HCT116 (cell line): Measurements from ENCODE around the gene SIGLEC7. TPM values are rescaled to one million over a fixed set of nuclear protein-coding genes. Genes with fewer than 3 reads are reported as not detected.
"Not testable (repeated sequence)": the region's sequence is repeated elsewhere in the genome, so short reads cannot be mapped to it uniquely, and the experiment has no call there.

Experiments used
- ATAC-seq: fragments of 200-7000 bp; cut with Tn5 transposase; 2 replicates; pipeline ENCODE4 v1.9.1; 2020; ENCODE audit warnings: mild to moderate bottlenecking, moderate library complexity
- BruUV-seq: library from RNA; stranded (reverse); fragments of 400-500 nt; replicated peaks from 2 replicates; lab custom pipeline; 2021; lab: Mats Ljungman, UMichigan
- CTCF ChIA-PET: fragments of 300-600 bp; sonication (Branson Sonifier 250); formaldehyde crosslinking; loops from one replicate; lab custom pipeline; 2021; ENCODE audit warnings: antibody characterized with exemption; lab: Charles Lee
- POLR2A ChIA-PET: fragments of 300-600, 350-600 bp; sonication (Branson Sonifier 250); formaldehyde crosslinking; loops from one replicate; lab custom pipeline; 2021; ENCODE audit warnings: antibody characterized with exemption; lab: Charles Lee
- RAD21 ChIA-PET, 2 experiments: fragments of 300-600 bp; sonication (Branson Sonifier 250); formaldehyde crosslinking; loops; one replicate each; lab custom pipeline; 2023; ENCODE audit warnings: low total read pairs in 2 of 2; ENCODE audit not compliant: uncharacterized antibody in 2 of 2, unreplicated experiment in 2 of 2, low non-redundant PET in 1 of 2; lab: Charles Lee
- DNase-seq: peaks from one replicate; pipeline ENCODE4 v3.0.0-alpha.2; 2010; ENCODE audit warnings: low read depth, low spot score
- H2AFZ ChIP-seq: fragments of 200-600 bp; shearing (Covaris generic), sonication (generic); 2 replicates; pipeline ENCODE4 v1.6.1; 2017; ENCODE audit warnings: low read depth, mixed run types, mixed read lengths, antibody characterized with exemption, low read length; ENCODE audit not compliant: poor library complexity, severe bottlenecking
- H3K27ac ChIP-seq: 2 replicates; pipeline ENCODE4 v1.5.1; 2012; ENCODE audit warnings: low read depth, low read length
- H3K27me3 ChIP-seq: fragments of 200-600 bp; sonication (generic); 2 replicates; pipeline ENCODE4 v1.6.1; 2016; ENCODE audit warnings: mixed run types, low read length, mixed read lengths; ENCODE audit not compliant: insufficient read depth
- H3K36me3 ChIP-seq, 2 experiments: fragments of 200-500 bp in 1 of 2; fragments of 200-600 bp in 1 of 2; sonication (Bioruptor generic) in 1 of 2; sonication (generic) in 1 of 2; 2 replicates each; pipeline versions ENCODE4 v1.5.1 to v1.6.1; 2014 to 2016; ENCODE audit warnings: low read length in 2 of 2, inconsistent platforms in 1 of 2, mixed read lengths in 1 of 2, mixed run types in 1 of 2; ENCODE audit not compliant: insufficient read depth in 2 of 2, control insufficient read depth in 1 of 2
- H3K4me1 ChIP-seq, 2 experiments: fragments of 200-600 bp in 1 of 2; sonication (generic) in 1 of 2; 2 replicates each; pipeline versions ENCODE4 v1.5.1 to v1.6.1; 2012 to 2017; ENCODE audit warnings: low read length in 2 of 2, inconsistent platforms in 1 of 2, mild to moderate bottlenecking in 1 of 2, mixed read lengths in 1 of 2, mixed run types in 1 of 2, moderate library complexity in 1 of 2; ENCODE audit not compliant: insufficient read depth in 2 of 2, control insufficient read depth in 1 of 2
- H3K4me2 ChIP-seq: fragments of 200-600 bp; sonication (generic); 2 replicates; pipeline ENCODE4 v1.6.1; 2017; ENCODE audit warnings: mixed run types, low read length, mixed read lengths
- H3K4me3 ChIP-seq, 2 experiments: fragments of 200-600 bp in 1 of 2; sonication (generic) in 1 of 2; replicated peaks in 1 of 2; 2 replicates each; pipeline ENCODE4 v1.5.1; 2011 to 2016; ENCODE audit warnings: low read length in 2 of 2, control low read depth in 1 of 2, low read depth in 1 of 2, mild to moderate bottlenecking in 1 of 2, mixed read lengths in 1 of 2, mixed run types in 1 of 2
- H3K79me2 ChIP-seq: fragments of 200-600 bp; sonication (generic); 2 replicates; pipeline ENCODE4 v1.6.1; 2017; ENCODE audit warnings: mild to moderate bottlenecking, mixed run types, low read length, moderate library complexity, mixed read lengths; ENCODE audit not compliant: insufficient read depth
- H3K9ac ChIP-seq: fragments of 200-600 bp; sonication (generic); 2 replicates; pipeline ENCODE4 v1.6.1; 2016; ENCODE audit warnings: low read length, mixed read lengths
- H3K9me2 ChIP-seq: fragments of 200-600 bp; sonication (generic), shearing (Covaris generic); 2 replicates; pipeline ENCODE4 v1.6.1; 2017; ENCODE audit warnings: mixed run types, mild to moderate bottlenecking, moderate library complexity; ENCODE audit not compliant: insufficient read depth
- H3K9me3 ChIP-seq, 2 experiments: fragments of 200-500 bp in 1 of 2; fragments of 200-600 bp in 1 of 2; sonication (Bioruptor generic) in 1 of 2; sonication (generic) in 1 of 2; 2 replicates each; pipeline ENCODE4 v1.6.1; 2014 to 2017; ENCODE audit warnings: low read length in 2 of 2, mixed read lengths in 2 of 2, inconsistent platforms in 1 of 2, low read depth in 1 of 2, mild to moderate bottlenecking in 1 of 2, mixed run types in 1 of 2, moderate library complexity in 1 of 2; ENCODE audit not compliant: control insufficient read depth in 1 of 2, insufficient read depth in 1 of 2
- H4K20me1 ChIP-seq: fragments of 200-600 bp; sonication (generic), shearing (Covaris generic); 2 replicates; pipeline ENCODE4 v1.6.1; 2017; ENCODE audit warnings: mixed run types, mild to moderate bottlenecking, moderate library complexity; ENCODE audit not compliant: insufficient read depth
- ATF3 ChIP-seq: IDR thresholded peaks from 2 replicates; pipeline ENCODE4 v1.6.1; 2012
- CBX3 ChIP-seq: IDR thresholded peaks from 2 replicates; pipeline ENCODE4 v1.6.1; 2012; ENCODE audit warnings: low read depth
- CTCF ChIP-seq, 3 experiments: fragments of 200-600 bp in 1 of 3; sonication (generic) in 1 of 3; IDR thresholded peaks in 2 of 3; conservative IDR thresholded peaks in 1 of 3; 2 replicates each; pipeline ENCODE4 v1.5.1; 2012 to 2017; ENCODE audit warnings: low read depth in 2 of 3, low read length in 2 of 3, antibody characterized with exemption in 1 of 3, borderline replicate concordance in 1 of 3, control low read depth in 1 of 3, mild to moderate bottlenecking in 1 of 3, mixed read lengths in 1 of 3, mixed run types in 1 of 3, moderate library complexity in 1 of 3; ENCODE audit not compliant: insufficient read depth in 1 of 3
- EGR1 ChIP-seq: IDR thresholded peaks from 2 replicates; pipeline ENCODE4 v1.6.1; 2012; ENCODE audit warnings: low read depth
- ELF1 ChIP-seq: IDR thresholded peaks from 2 replicates; pipeline ENCODE4 v1.6.1; 2012; ENCODE audit warnings: low read depth, borderline replicate concordance
- EZH2 ChIP-seq: fragments of 200-600 bp; sonication (generic); IDR thresholded peaks from 2 replicates; pipeline ENCODE4 v1.6.1; 2017; ENCODE audit warnings: antibody characterized with exemption, mixed run types
- EZH2phosphoT487 ChIP-seq: fragments of 200-600 bp; IDR thresholded peaks from 2 replicates; pipeline ENCODE4 v1.6.1; 2018; ENCODE audit warnings: antibody characterized with exemption, borderline replicate concordance
- FOSL1 ChIP-seq: IDR thresholded peaks from 2 replicates; pipeline ENCODE4 v1.6.1; 2012; ENCODE audit warnings: low read depth
- POLR2A ChIP-seq: IDR thresholded peaks from 2 replicates; pipeline ENCODE4 v1.7.0; 2011; ENCODE audit warnings: borderline replicate concordance; ENCODE audit not compliant: insufficient read depth, insufficient read length; ENCODE audit errors: extremely low read depth
- RAD21 ChIP-seq: IDR thresholded peaks from 2 replicates; pipeline ENCODE4 v1.6.1; 2012; ENCODE audit warnings: low read depth, mild to moderate bottlenecking
- SIN3A ChIP-seq: IDR thresholded peaks from 2 replicates; pipeline ENCODE4 v1.6.1; 2012; ENCODE audit warnings: low read depth
- SRF ChIP-seq: IDR thresholded peaks from 2 replicates; pipeline ENCODE4 v1.6.1; 2012; ENCODE audit warnings: low read depth
- ZBTB33 ChIP-seq: IDR thresholded peaks from 2 replicates; pipeline ENCODE4 v1.6.1; 2011; ENCODE audit warnings: mild to moderate bottlenecking, low read length, moderate library complexity; ENCODE audit not compliant: insufficient replicate concordance; ENCODE audit errors: extremely low read depth
- ZFX ChIP-seq: fragments of 450-650 bp; IDR thresholded peaks from 2 replicates; pipeline ENCODE4 v1.6.1; 2017
- ZNF274 ChIP-seq: fragments of 200-500 bp; sonication (Bioruptor generic); IDR thresholded peaks from 2 replicates; pipeline ENCODE4 v1.6.1; 2014; ENCODE audit warnings: mild to moderate bottlenecking, low read depth, low read length, inconsistent platforms
- intact Hi-C: fragments of 100-400 bp; cut with micrococcal nuclease; formaldehyde crosslinking; loops from 2 replicates; pipeline ENCODE4 v1.10.0; 2022
- total RNA-seq: library from RNA; stranded (reverse); gene quantifications from one replicate; pipeline ENCODE4 v1.2.1, GENCODE V29; 2021; ENCODE audit not compliant: unreplicated experiment

SIGLEC7 gene
- total RNA-seq, 1 experiment from 2014 or later, result not detected

- Histone ChIP-seq H3K4me2 (peak overlapping the region; percentile 35), H2AFZ (peak overlapping the region; percentile 71)
- H3K79me2 ChIP-seq, H3K9ac ChIP-seq, H3K9me3 ChIP-seq, H3K27me3 ChIP-seq, H3K27ac ChIP-seq, RAD21 ChIA-PET, H3K36me3 ChIP-seq, H3K4me1 ChIP-seq, H3K9me2 ChIP-seq, intact Hi-C loops, BruUV-seq, H3K4me3 ChIP-seq, H4K20me1 ChIP-seq, POLR2A ChIA-PET: not testable (repeated sequence)
- TF ChIP-seq CTCF (IDR thresholded peaks at IDR 0.05 in 2 of 3, conservative IDR thresholded peaks at IDR 0.05 in 1 of 3; ENCODE audit: borderline replicate concordance in 1 of 3, insufficient read depth in 1 of 3, low read depth in 2 of 3, low read length in 2 of 3), result peak; percentile 49 to 80 (median 67); a peak in 5 of 6 replicates
- TF ChIP-seq RAD21, result peak; percentile 68
- DNase-seq, result peak; percentile 52
- peak; percentile 83 for ATAC-seq
- CTCF ChIA-PET, result interaction anchor here (1.2 to 1.6 kb wide), 2 partner anchors 11 to 14 kb away, joined by 3 to 4 read pairs; no protein-coding TSS in a partner anchor
Observed at GRCh38 chr19:51169283-51169918, 27.3 kb downstream of the SIGLEC7 start.

GRCh38 chr19:51172223-51172622 lies 30.1 kb downstream of the SIGLEC7 start:
- ChIA-PET POLR2A (no interaction called here), RAD21 (no interaction called here), CTCF (no interaction called here)
- BruUV-seq, result no TSS peak
- Histone ChIP-seq H4K20me1 (no peaks in the 10 kb centered on the region), H3K79me2 (no peaks in the 10 kb centered on the region), H3K9ac (no peak overlapping the region), H3K36me3 (no peaks in the 10 kb centered on the region), H3K27ac (no peak overlapping the region), H3K4me3 (no peak overlapping the region), H2AFZ (no peak overlapping the region), H3K27me3 (peaks cover 28% of the 10 kb centered on the region), H3K4me1 (peaks cover 0 to 7% of the 10 kb centered on the region in 2 experiments; a peak in 1 of 4 replicates), H3K9me3 (no peaks in the 10 kb centered on the region), H3K9me2 (no peaks in the 10 kb centered on the region), H3K4me2 (no peak overlapping the region)
- no peak for ATAC-seq
- intact Hi-C loops, result no loop called here
- no peak for DNase-seq
- TF ChIP-seq CBX3, result no peak
- TF ChIP-seq EZH2phosphoT487, result no peak
- TF ChIP-seq ATF3, result no peak
- no peak for TF ChIP-seq ZBTB33
- no peak for TF ChIP-seq SIN3A
- no peak for TF ChIP-seq EZH2
- TF ChIP-seq EGR1, result no peak
- no peak for TF ChIP-seq FOSL1
- no peak for TF ChIP-seq ZNF274
- no peak for TF ChIP-seq ZFX
- TF ChIP-seq SRF, result no peak
- no peak for TF ChIP-seq POLR2A
- TF ChIP-seq ELF1, result no peak
